ENCODE results near the gene MSL3.

MSL3 gene

DNA sequence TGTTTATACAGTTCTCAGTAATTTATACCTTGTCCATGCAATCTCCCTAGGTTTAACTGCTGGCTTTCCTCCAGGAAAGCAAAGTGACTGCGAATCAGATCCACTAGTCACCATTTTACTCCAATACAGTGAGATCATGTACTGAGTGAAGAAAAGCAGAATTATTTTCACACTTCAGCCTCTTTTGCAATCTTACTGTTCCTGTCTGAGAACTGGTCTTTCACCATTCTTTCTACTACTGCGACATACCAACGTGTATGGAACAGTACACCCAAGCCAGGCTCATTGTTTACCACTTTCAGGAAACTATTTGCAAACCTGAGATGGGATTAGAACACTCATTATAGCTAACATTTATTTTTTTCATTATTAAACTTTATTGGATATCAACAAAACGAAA is 8.0 kb upstream of the MSL3 start:
- no peak for TF ChIP-seq SIN3A (IDR thresholded peaks at IDR 0.05; ENCODE audit: borderline replicate concordance, insufficient read depth, low read length)
- no peak for TF ChIP-seq POLR2AphosphoS5 (IDR thresholded peaks at IDR 0.05; ENCODE audit: low read depth, low read length)
- no peak for TF ChIP-seq TAF1 (IDR thresholded peaks at IDR 0.05; ENCODE audit: borderline replicate concordance, insufficient read depth, low read length)
- TF ChIP-seq, protein P1, sequence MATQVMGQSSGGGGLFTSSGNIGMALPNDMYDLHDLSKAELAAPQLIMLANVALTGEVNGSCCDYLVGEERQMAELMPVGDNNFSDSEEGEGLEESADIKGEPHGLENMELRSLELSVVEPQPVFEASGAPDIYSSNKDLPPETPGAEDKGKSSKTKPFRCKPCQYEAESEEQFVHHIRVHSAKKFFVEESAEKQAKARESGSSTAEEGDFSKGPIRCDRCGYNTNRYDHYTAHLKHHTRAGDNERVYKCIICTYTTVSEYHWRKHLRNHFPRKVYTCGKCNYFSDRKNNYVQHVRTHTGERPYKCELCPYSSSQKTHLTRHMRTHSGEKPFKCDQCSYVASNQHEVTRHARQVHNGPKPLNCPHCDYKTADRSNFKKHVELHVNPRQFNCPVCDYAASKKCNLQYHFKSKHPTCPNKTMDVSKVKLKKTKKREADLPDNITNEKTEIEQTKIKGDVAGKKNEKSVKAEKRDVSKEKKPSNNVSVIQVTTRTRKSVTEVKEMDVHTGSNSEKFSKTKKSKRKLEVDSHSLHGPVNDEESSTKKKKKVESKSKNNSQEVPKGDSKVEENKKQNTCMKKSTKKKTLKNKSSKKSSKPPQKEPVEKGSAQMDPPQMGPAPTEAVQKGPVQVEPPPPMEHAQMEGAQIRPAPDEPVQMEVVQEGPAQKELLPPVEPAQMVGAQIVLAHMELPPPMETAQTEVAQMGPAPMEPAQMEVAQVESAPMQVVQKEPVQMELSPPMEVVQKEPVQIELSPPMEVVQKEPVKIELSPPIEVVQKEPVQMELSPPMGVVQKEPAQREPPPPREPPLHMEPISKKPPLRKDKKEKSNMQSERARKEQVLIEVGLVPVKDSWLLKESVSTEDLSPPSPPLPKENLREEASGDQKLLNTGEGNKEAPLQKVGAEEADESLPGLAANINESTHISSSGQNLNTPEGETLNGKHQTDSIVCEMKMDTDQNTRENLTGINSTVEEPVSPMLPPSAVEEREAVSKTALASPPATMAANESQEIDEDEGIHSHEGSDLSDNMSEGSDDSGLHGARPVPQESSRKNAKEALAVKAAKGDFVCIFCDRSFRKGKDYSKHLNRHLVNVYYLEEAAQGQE (IDR thresholded peaks at IDR 0.05; ENCODE audit: insufficient read depth in 1 of 2, low read depth in 2 of 2, low read length in 2 of 2), result no peak
- no peak for TF ChIP-seq FOXP2 (optimal IDR thresholded peaks at IDR 0.05; ENCODE audit: borderline replicate concordance, extremely low read depth, extremely low read length, insufficient read depth)

DNA sequence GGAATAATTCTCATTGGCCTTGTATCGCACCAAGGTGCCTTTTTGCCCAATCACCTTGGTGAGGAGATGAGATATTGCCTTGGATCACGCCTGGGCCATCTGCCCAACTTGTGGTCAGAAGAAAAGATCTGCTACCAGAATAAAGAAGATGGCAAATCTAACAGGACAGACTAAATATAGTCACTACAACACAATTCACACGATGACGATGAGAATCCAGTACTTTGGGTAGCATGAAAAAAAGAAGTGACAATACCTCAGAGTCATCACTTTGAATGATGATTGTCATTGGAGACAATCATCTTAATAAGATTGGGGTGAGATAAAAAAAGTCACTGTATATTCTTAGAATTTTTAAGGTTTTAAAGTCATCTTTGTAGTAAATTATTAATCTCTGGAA is 7.3 kb upstream of the MSL3 start:
- TF ChIP-seq FOXP2 (optimal IDR thresholded peaks at IDR 0.05; ENCODE audit: borderline replicate concordance, extremely low read depth, extremely low read length, insufficient read depth) (no peak), POLR2AphosphoS5 (IDR thresholded peaks at IDR 0.05; ENCODE audit: low read depth, low read length) (no peak), TAF1 (IDR thresholded peaks at IDR 0.05; ENCODE audit: borderline replicate concordance, insufficient read depth, low read length) (no peak), SIN3A (IDR thresholded peaks at IDR 0.05; ENCODE audit: borderline replicate concordance, insufficient read depth, low read length) (no peak)
- TF ChIP-seq, protein P1 (IDR thresholded peaks at IDR 0.05; ENCODE audit: insufficient read depth in 1 of 2, low read depth in 2 of 2, low read length in 2 of 2), result no peak

DNA sequence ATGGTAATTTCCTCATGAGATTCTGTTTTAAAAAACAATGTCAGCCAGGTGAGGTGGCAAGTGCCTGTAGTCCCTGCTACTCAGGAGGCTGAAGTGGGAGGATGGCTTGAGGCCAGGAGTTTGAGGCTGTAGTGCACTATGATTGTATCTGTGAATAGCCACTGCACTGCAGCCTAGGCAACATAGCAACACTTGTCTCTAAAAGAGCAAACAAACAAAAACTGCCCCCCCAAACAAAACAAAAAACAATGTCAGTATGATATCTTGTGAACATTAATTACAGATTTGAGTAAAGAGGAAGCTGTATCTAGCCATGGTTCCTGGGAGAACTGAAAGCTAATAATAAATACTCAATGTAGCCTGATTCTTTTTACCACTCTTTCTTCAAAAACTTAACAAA is 6.8 kb upstream of the MSL3 start:
- no peak for TF ChIP-seq FOXP2 (optimal IDR thresholded peaks at IDR 0.05; ENCODE audit: borderline replicate concordance, extremely low read depth, extremely low read length, insufficient read depth)
- TF ChIP-seq, protein P1 (IDR thresholded peaks at IDR 0.05; ENCODE audit: insufficient read depth in 1 of 2, low read depth in 2 of 2, low read length in 2 of 2), result no peak
- TF ChIP-seq TAF1 (IDR thresholded peaks at IDR 0.05; ENCODE audit: borderline replicate concordance, insufficient read depth, low read length), result no peak
- no peak for TF ChIP-seq POLR2AphosphoS5 (IDR thresholded peaks at IDR 0.05; ENCODE audit: low read depth, low read length)
- TF ChIP-seq SIN3A (IDR thresholded peaks at IDR 0.05; ENCODE audit: borderline replicate concordance, insufficient read depth, low read length), result no peak

DNA sequence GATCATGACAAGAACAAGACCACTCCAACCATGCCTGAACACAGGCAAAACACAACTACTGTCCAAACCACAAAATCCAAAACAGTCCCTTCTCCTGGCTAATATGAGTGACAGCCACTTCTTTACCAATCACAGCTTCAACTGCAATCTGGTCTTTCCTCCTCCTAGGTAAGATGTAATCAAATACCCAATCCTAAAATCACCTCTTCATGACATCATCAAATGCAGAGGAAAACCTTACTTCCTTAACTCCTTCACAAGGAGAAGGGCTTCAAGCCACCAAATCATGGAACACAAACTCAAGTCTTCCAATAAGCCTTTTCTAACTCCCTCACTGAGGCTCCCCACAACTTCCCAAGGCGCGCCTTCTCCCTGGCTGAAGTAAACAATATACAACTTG is 4.4 kb upstream of the MSL3 start:
- no peak for TF ChIP-seq POLR2AphosphoS5 (IDR thresholded peaks at IDR 0.05; ENCODE audit: low read depth, low read length)

DNA sequence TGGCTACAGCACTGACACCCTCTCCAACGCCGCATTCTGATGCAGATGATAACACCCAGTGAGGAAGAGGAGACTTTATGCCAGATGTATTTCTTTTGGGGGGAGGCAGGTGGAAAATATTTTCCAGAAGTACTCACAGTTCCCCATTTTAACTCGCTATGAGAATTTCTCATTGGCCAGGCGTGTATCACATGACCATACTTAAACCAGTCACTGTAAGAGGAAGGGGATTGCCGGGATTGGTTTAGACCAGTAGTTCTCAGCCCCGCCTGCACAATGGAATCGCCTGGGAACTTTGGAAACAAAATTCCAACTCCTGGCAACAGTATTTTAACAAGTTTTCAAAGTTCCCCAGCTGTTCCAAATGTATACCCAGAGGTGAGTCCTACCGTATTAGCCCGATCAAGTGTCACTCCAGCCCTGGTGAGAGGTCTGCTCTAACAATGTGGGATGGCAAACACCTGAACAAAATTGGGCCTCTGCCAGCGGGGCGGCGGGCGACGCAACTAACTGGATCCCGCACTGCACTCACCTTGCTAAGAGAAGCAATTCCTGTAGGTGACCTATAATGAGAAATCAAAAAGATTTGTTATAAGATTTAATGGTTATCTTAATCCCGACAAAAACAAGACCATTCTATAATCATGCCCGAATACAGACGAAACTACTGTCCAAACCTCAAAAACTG is 2.9 kb upstream of the MSL3 start:
- no peak for TF ChIP-seq TAF1 (IDR thresholded peaks at IDR 0.05; ENCODE audit: borderline replicate concordance, insufficient read depth, low read length)
- TF ChIP-seq POLR2AphosphoS5 (IDR thresholded peaks at IDR 0.05; ENCODE audit: low read depth, low read length), result no peak
- no peak for TF ChIP-seq FOXP2 (optimal IDR thresholded peaks at IDR 0.05; ENCODE audit: borderline replicate concordance, extremely low read depth, extremely low read length, insufficient read depth)
- TF ChIP-seq, protein P1 (IDR thresholded peaks at IDR 0.05; ENCODE audit: insufficient read depth in 1 of 2, low read depth in 2 of 2, low read length in 2 of 2), result no peak
- TF ChIP-seq SIN3A (IDR thresholded peaks at IDR 0.05; ENCODE audit: borderline replicate concordance, insufficient read depth, low read length), result no peak

All from PFSK-1 (cell line).